ENCODE data around the gene C1R.
"Not testable (repeated sequence)": the region's sequence is repeated elsewhere in the genome, so short reads cannot be mapped to it uniquely, and the experiment has no call there.

C1R gene

DNA sequence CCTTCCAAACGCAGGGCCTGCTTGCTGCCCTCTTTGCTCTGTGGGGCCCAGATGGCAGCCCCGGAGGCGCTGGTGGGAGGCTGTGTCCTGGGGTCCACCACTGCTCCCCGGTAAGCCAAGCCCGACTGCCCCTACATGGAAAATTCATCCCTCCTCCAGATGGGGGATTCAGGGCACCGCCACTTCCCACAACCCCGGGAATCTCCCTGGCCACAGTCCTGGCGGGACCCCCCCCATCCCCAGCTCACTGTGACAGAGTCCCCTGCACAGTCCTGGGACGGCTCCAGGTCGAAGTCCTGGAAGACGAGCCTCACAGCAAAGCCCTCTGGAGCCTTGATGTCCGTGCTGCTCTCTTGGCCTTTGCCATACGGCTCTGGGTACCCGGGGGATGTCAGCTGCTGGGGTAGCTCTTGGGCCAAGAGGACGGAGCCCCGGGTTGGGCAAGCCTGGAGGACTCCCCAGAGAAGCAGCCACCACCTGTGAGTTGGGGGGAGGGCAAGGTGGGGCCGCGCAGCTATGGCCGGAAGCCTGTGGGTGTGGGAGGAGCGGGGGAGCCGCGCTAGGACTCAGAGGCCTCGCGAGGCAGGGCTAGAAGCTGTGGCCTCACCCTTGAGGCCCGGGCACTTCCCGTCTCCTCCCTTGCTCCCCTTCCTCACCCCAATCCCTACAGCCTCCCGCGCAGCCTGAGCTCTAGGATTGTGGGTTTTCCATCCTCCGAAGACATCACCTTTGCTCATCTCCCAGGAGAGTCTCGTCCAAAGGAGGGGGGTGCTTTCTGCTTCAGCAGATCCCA is 16.0 kb upstream of the C1R start:
- DNase-seq (ENCODE audit: low read depth), result no peak
- TF ChIP-seq, protein P1, sequence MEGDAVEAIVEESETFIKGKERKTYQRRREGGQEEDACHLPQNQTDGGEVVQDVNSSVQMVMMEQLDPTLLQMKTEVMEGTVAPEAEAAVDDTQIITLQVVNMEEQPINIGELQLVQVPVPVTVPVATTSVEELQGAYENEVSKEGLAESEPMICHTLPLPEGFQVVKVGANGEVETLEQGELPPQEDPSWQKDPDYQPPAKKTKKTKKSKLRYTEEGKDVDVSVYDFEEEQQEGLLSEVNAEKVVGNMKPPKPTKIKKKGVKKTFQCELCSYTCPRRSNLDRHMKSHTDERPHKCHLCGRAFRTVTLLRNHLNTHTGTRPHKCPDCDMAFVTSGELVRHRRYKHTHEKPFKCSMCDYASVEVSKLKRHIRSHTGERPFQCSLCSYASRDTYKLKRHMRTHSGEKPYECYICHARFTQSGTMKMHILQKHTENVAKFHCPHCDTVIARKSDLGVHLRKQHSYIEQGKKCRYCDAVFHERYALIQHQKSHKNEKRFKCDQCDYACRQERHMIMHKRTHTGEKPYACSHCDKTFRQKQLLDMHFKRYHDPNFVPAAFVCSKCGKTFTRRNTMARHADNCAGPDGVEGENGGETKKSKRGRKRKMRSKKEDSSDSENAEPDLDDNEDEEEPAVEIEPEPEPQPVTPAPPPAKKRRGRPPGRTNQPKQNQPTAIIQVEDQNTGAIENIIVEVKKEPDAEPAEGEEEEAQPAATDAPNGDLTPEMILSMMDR (IDR thresholded peaks at IDR 0.05; ENCODE audit: control insufficient read depth, insufficient read depth, low read depth, low read length, missing control alignments), result no peak
- H3K4me3 ChIP-seq (ENCODE audit: control insufficient read depth, low read depth, low read length), result peak overlapping the region; percentile 63

DNA sequence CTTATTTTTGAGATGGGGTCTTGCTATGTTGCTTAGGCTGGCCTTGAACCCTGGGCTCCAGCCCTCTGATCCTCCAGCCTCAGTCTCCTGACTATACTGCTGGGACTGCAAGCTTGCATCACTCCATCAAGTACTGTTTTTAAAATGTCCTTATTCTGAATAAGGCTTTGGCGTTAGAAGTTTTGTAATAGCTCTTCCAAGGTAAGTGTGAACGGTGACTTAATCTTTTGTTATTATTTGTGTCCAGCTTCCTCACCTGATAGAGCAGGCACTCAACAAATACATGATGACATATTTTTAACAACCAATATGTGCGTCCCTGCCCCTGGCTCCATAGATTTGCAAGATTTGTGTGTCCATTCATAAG is 15.4 kb upstream of the C1R start:
- peak overlapping the region; percentile 63 for H3K4me3 ChIP-seq (ENCODE audit: control insufficient read depth, low read depth, low read length)
- TF ChIP-seq, protein P1 (IDR thresholded peaks at IDR 0.05; ENCODE audit: control insufficient read depth, insufficient read depth, low read depth, low read length, missing control alignments), result no peak
- DNase-seq (ENCODE audit: low read depth), result no peak

DNA sequence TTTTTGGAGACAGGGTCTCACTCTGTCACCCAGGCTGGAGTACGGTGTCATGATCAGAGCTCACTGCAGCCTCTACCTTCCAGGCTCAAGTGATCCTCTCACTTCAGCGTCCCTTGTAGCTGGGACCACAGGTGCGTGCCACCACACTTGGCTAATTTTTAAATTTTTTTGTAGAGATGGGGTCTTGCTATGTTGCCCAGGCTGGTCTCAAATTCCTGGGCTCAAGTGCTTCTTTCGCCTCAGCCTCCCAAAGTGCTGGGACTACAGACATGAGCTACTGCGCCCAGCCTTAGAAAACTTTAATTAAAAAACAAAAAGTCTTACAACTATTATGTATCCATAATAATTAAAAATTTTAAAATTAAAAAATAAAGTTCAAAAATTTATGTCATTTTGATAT is 14.9 kb upstream of the C1R start:
- DNase-seq (ENCODE audit: low read depth); H3K4me3 ChIP-seq (ENCODE audit: control insufficient read depth, low read depth, low read length): not testable (repeated sequence)

DNA sequence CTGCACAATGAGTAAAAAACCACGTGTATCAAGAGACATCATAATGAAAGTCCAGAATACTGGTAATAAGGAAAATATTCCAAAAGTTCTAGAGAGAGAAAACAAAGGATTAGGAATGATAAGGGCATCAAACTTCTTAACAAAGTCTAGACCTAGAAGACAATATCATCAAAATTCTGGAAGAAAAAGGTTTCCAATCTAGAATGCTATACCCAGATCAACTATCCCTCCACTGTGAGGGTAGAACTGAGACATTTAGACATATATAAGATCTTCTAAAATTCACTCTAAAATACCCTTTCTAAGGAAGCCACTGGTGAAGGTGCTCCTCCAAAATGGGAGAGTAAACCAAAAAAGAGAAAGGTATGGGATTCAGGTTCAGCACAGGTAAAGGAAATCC is 13.8 kb upstream of the C1R start:
- no peak for DNase-seq (ENCODE audit: low read depth)
- TF ChIP-seq, protein P1 (IDR thresholded peaks at IDR 0.05; ENCODE audit: control insufficient read depth, insufficient read depth, low read depth, low read length, missing control alignments), result no peak

DNA sequence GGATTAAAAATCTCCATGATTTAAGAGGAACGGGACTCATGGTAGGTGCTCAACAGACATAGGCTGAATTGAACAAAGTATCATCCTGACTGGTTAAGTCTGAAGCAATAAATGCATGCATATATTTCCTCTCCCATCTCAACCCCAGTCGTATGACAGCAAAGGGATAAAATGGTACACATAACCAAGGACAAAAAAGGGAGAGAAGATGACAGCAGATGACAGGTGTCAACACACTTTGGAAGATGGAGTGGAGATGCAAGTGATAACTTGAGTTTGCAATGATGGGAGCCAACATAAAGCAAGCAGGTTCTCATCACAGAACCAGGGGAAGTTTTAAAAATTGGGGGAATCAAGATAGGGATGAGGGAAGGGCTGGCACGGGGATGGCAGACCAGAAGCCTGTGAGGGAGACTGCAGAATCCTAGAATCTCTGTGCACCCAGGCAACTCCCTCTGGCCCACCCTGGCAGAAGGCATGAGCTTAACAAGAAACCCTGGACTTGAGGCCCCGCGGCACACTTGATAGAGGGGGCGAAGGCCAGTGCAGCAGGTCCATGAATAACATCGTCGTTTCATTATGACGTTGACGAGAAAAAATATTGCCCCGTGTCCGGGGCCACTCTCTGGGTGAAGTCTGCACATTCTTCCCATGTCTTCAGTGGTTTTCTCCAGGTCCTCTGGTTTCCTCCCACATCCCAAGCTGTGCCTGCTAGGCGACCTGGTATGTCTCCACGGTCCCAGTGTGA is 11.8 kb upstream of the C1R start:
- no peak overlapping the region for H3K4me3 ChIP-seq (ENCODE audit: control insufficient read depth, low read depth, low read length)
- TF ChIP-seq, protein P1 (IDR thresholded peaks at IDR 0.05; ENCODE audit: control insufficient read depth, insufficient read depth, low read depth, low read length, missing control alignments), result no peak
- DNase-seq (ENCODE audit: low read depth), result no peak

More for the DNA sequence above, 13.8 kb upstream of the C1R start:
- H3K4me3 ChIP-seq (ENCODE audit: control insufficient read depth, low read depth, low read length), result no peak overlapping the region

DNA sequence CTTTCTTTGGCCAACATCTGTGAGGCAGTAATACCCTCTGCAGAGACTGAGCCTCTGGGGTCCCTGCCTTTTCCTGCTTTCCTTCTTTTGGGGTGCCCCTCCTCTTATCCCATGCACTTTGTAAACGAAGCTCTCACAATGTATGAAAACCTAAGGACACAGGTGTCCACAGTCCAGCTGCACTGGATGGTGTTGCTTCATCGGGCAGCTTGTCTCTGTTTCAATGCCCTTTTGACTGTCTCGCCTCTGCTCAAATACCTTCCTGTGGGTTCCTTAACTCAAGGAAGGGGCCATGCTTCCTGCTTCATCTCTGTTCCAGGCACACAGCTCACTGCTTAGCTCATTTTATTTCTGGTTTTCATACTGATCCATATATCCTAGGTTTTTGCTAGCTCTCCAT is 10.3 kb upstream of the C1R start:
- DNase-seq (ENCODE audit: low read depth), result no peak
- no peak overlapping the region for H3K4me3 ChIP-seq (ENCODE audit: control insufficient read depth, low read depth, low read length)
- TF ChIP-seq, protein P1 (IDR thresholded peaks at IDR 0.05; ENCODE audit: control insufficient read depth, insufficient read depth, low read depth, low read length, missing control alignments), result no peak

DNA sequence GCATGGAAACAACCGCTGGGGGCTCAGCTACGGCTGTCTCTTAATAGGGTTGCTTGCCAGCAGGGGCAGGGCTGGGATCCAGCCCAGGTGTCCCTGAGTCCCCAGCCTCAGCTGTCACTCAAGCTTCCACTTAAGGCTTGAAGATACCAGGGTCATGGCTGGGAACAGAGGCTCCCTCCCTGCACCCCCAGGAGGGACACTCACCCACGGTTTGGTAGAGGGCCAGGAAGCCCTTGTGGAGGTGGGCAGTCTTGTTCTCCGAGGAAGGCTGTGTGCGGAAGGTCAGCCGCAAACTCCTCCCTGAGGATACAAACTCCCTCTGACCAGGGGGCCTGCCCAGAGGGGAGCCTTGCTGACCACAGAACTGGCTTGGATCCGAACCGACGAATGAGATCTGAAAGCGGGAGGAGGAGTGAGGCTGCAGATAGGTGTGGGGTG is 9.5 kb upstream of the C1R start:
- no peak overlapping the region for H3K4me3 ChIP-seq (ENCODE audit: control insufficient read depth, low read depth, low read length)
- TF ChIP-seq, protein P1 (IDR thresholded peaks at IDR 0.05; ENCODE audit: control insufficient read depth, insufficient read depth, low read depth, low read length, missing control alignments), result no peak
- no peak for DNase-seq (ENCODE audit: low read depth)

Measured in AG09309 (cell line).